Measurements from ENCODE around the gene TNS4. TPM values are rescaled to one million over a fixed set of nuclear protein-coding genes. Genes with fewer than 3 reads are reported as not detected.
A peak's percentile ranks its signal among the peaks of the same experiment; 100 is the strongest.

The TNS4 gene
- total RNA-seq, 1 experiment from 2014 or later: 187 TPM

- peak; percentile 70 for DNase-seq (ENCODE audit: low spot score)
Measured at GRCh38 chr17:40443196-40443987, 58.0 kb downstream of the TNS4 start, which contains the start of gene IGFBP4. TSS of gene IGFBP4 (plus strand) at chr17:40443450. CDS start at chr17:40443736, 286 bp downstream.

GRCh38 chr17:40442392-40443195, 58.8 kb downstream of the TNS4 start:
- DNase-seq (ENCODE audit: low spot score): peak; percentile 40

DNA sequence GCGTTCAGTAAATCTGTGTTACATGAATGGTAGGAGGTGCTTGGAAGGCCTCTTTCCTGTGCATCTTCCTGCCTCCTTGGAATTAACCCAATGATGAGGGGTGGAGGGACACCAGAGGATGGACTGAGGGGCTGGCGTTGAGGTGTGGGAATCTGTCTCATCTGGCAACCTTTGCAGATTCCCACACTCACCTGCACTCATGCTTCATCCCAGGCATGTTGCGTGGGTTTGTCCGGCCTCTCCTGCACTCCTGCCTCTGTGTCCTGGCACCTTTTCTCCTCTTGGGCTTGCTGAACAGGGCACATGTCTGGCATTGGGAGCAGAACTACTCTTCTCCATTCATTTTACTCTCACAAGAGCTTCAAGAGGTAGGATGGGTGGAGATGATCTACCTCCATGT, 61.3 kb downstream of the TNS4 start:
- DNase-seq (ENCODE audit: low spot score): no peak

DNA sequence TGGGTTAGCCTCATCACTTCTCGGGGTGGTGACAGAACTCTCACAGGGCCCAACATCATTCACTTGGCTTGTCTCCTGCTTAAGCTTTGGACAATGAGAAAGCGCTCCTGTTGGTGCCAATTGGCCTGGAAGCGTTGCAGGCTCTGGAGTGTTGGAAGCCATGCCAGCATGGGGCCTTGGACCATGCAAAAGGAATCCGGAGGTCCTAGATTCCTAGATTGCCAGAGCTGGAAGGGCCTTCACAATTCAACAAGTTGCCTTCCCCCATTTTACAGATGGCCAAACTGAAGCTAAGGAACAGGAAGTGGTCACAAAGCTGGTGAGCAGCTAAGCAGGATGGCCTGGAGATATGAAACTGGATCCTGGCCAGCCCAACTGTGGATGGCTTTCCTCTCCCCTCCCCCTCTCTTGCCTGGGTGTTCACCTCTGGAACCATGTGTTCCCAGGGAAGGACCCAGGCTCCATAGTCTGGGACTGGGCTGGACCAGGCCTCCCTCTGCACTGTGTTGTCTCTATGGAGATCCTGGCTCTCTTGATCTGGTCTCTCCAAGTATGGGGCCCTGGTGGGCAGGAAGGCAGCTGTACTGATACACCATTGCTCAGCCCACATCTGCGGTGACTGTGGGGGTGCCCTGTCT, 64.2 kb downstream of the TNS4 start:
- DNase-seq (ENCODE audit: low spot score): no peak

- DNase-seq (ENCODE audit: low spot score): no peak
Measured at GRCh38 chr17:40436636-40437035, 64.8 kb downstream of the TNS4 start.

DNA sequence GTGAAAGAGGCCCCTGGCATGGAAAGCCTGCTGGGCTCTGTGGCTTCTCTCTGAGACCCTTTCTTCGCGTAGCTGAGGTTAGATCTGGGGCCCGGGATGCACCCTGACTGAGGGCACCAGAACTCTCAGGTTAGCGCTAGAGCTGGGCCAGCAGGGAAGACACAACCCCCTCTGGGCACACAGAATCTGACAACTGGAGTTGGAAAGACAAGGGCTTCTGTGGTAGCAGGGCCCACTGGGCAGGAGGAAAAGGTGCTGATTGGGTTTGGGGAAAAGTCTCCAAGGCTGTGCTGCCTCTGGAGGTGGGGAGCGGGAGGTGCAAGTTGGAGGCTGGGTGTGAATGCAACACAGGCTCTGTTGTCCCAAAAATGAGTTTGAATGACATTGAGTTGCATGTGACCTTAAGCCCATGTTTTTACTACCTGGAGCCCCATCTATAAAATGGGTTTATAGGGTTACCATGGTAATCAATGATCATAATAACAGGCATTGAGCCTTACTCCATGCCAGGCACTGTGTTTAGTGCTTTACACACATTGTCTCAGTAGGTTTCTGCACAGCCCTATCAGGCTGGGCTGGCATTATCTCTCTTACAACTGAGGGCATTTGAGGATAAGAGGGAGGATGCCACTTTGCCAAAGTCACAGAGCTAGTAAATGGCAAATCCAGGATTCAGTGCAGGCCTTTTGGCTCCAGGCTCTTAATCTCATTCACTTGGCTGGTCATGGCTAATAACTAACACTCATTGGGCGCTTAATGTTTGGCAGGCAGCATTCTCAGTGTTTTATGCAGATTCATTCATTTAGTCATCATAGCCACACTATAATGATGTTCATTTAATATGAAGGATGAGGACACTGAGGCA, 67.6 kb downstream of the TNS4 start:
- DNase-seq (ENCODE audit: low spot score): no peak

- no peak for DNase-seq (ENCODE audit: low spot score)
Measured at GRCh38 chr17:40432864-40433528, 68.4 kb downstream of the TNS4 start.

- no peak for DNase-seq (ENCODE audit: low spot score)
Measured at GRCh38 chr17:40431231-40431602, 70.2 kb downstream of the TNS4 start.

- no peak for DNase-seq (ENCODE audit: low spot score)
Measured at GRCh38 chr17:40430272-40431230, 70.9 kb downstream of the TNS4 start.

DNA sequence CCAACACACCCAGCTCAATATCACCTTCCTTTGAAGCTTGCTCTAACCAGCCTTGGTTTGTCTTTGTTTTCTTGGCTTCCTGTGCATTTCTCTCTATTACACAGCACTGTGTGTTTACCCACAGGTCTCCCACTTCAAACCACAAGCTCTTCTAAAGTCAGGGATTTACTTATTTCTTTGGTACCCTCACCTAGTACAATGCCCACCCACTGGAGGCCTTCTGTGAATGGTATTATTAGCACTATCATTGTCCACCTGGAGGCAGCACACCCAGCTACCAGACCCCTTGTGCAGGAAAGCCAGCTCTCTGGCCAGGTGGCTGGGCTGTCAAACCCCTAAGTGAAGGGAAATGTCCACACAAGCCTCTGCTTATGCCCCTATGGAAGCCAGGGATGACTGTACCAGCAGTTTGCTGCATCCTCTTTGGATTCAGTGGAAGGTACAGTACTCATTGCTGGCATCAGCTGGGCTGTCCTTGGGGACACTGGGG, 74.4 kb downstream of the TNS4 start:
- no peak for DNase-seq (ENCODE audit: low spot score)

Other genes starting within 250 kb of the TNS4 start
- gene CDC6, start 213.7 kb downstream of the TNS4 start, total RNA-seq (2014; rRNA removed; shearing (Covaris generic)): 36.2 and 39.8 TPM in 2 replicates
- gene RARA, start 192.4 kb downstream of the TNS4 start, total RNA-seq (2014; rRNA removed; shearing (Covaris generic)): 40.0 and 44.5 TPM in 2 replicates
- not detected in 2 replicates for gene GJD3, start 136.9 kb downstream of the TNS4 start, total RNA-seq (2014; rRNA removed; shearing (Covaris generic))
- gene TOP2A, start 83.7 kb downstream of the TNS4 start, total RNA-seq (2014; rRNA removed; shearing (Covaris generic)): 65.3 and 74.9 TPM in 2 replicates
- 62.5 and 69.6 TPM in 2 replicates for gene IGFBP4, start 58.2 kb downstream of the TNS4 start, total RNA-seq (2014; rRNA removed; shearing (Covaris generic))
- not detected in 2 replicates for gene CCR7, start 63.8 kb upstream of the TNS4 start, total RNA-seq (2014; rRNA removed; shearing (Covaris generic))
- 30.0 and 34.8 TPM in 2 replicates for gene SMARCE1, start 146.2 kb upstream of the TNS4 start, total RNA-seq (2014; rRNA removed; shearing (Covaris generic))
- not detected in 2 replicates for gene KRT222, start 163.6 kb upstream of the TNS4 start, total RNA-seq (2014; rRNA removed; shearing (Covaris generic))
- gene KRT24, start 202.1 kb upstream of the TNS4 start, total RNA-seq (2014; rRNA removed; shearing (Covaris generic)): not detected in 2 replicates